T-helper 9 cell (primary cell): Measurements from ENCODE around the gene SLC7A1.

ENCODE experiments used
- DNase-seq: peaks from one replicate; pipeline ENCODE4 v3.0.0-alpha.2; 2020

Gene SLC7A1

DNA sequence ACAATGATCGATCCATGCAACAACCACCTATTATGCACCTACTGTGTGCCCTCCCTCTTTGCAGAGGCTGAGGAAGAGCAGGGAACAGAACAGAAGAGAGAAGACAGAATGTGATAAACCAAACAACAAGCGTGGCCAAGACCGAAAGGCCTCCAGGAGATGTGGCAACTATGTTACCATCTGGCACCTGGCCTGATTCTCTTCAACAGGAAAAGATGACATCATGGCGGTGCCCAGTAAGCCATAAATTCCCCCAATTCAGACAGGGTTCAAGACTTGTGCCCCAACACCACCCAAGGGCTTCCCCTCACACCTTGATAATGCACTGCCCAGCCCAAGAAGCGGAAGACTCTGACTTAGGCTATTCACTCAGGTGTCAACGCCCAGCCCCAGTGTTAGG lies 44.3 kb downstream of the SLC7A1 start:
- no peak for DNase-seq

GRCh38 chr13:29550430-29550988 lies 45.0 kb downstream of the SLC7A1 start:
- no peak for DNase-seq

GRCh38 chr13:29548722-29549121 lies 46.8 kb downstream of the SLC7A1 start:
- no peak for DNase-seq

- no peak for DNase-seq
Observed at GRCh38 chr13:29547153-29547552, 48.3 kb downstream of the SLC7A1 start.

GRCh38 chr13:29546662-29547061 lies 48.8 kb downstream of the SLC7A1 start:
- DNase-seq = no peak

- DNase-seq = no peak
Observed at GRCh38 chr13:29545988-29546387, 49.5 kb downstream of the SLC7A1 start.

GRCh38 chr13:29543230-29544215 lies 52.0 kb downstream of the SLC7A1 start:
- DNase-seq = no peak

DNA sequence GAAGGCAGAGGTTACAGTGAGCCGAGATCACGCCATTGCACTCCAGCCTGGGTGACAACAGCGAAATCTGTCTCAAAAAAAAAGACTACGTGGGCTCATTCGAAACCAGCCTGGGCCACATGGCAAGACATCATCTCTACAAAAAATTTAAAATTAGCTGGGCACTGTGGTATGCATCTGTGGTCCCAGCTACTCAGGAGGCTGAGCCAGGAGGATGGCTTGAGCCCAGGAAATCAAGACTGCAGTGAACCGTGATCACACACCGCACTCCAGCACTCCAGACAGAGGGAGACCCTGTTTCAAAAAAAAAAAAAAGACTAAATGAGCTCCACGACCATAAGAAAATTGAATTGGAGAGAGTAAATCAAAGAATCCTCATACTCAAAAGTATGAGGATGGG lies 53.1 kb downstream of the SLC7A1 start:
- no peak for DNase-seq

DNA sequence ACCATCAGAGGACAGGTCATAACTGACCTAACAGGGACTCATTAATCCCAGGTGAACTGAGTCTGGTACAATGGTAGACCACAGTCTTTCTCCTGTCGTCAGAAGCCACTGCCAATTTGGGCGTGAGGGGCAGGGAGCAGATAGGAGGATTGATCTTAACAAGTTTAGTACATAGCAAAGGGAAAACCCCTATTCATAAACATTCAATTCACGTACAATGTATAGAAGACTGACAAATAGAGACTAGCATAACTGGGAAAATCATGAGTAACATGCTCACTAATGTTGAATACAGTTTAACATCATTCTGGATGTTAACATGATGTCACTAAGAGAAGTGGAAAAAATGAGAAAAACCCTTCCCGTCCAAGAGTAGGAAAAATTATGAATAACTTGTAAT lies 54.1 kb downstream of the SLC7A1 start:
- DNase-seq = no peak

DNA sequence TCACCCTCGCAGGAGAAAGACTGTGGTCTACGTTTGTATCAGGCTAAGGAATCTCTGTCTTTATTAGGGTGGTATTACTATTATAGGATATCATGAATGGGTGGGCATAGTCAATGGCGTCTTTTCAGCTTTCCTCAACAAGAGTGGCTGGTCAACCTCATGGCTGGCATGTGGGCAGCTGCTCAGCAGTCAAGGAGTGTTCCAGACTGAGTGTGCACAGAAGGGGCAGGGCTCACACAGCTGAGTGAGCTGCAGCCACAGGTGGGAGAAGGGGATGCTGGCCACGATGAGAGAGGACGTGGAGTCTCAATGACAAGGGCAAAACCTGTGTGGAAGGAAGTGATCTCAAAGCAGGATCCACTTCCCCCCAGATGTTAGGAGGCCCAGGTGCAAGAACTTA lies 54.7 kb downstream of the SLC7A1 start:
- DNase-seq = no peak

- DNase-seq = no peak
Observed at GRCh38 chr13:29540334-29540733, 55.2 kb downstream of the SLC7A1 start.

DNA sequence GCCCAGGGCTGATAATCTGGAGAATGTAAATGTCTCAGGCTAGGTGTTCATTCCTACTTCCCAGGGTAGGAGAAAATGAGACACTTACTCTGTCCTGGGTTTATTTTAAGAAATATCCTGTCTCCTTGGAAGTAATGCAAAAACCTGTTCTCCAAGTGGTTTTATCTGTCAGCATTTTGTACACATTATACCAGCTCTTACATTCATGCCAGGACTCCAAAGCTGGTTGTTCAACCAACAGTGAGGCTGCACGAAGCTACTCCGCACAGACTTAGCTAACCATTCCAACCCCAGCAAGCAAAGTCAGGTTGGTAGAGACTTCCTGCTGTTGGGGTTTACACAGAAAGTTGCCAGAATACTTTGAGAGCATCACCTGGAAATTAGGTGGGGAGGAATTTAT lies 55.6 kb downstream of the SLC7A1 start:
- DNase-seq = no peak

DNA sequence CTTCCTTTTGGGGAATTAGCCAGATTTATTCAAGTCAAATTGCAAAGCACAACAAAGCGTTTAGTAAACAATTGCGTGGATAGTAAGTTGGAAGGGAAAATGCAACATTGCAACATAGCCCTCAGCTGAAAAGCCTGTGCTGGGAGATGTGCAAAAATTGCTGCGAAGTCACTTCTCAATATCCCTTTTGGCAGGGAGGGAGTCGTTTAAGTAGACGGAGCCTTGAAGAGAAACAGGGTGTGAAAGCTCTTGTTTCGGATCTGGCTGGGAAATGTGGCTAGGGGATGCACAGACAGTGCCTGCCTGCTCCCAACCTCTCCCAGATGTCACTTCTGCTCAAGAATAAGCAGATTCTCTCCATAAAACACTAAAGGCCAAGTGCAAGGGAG lies 56.8 kb downstream of the SLC7A1 start:
- DNase-seq = no peak

- no peak for DNase-seq
Observed at GRCh38 chr13:29537736-29538651, 57.5 kb downstream of the SLC7A1 start.

- DNase-seq = no peak
Observed at GRCh38 chr13:29536853-29537252, 58.6 kb downstream of the SLC7A1 start.

DNA sequence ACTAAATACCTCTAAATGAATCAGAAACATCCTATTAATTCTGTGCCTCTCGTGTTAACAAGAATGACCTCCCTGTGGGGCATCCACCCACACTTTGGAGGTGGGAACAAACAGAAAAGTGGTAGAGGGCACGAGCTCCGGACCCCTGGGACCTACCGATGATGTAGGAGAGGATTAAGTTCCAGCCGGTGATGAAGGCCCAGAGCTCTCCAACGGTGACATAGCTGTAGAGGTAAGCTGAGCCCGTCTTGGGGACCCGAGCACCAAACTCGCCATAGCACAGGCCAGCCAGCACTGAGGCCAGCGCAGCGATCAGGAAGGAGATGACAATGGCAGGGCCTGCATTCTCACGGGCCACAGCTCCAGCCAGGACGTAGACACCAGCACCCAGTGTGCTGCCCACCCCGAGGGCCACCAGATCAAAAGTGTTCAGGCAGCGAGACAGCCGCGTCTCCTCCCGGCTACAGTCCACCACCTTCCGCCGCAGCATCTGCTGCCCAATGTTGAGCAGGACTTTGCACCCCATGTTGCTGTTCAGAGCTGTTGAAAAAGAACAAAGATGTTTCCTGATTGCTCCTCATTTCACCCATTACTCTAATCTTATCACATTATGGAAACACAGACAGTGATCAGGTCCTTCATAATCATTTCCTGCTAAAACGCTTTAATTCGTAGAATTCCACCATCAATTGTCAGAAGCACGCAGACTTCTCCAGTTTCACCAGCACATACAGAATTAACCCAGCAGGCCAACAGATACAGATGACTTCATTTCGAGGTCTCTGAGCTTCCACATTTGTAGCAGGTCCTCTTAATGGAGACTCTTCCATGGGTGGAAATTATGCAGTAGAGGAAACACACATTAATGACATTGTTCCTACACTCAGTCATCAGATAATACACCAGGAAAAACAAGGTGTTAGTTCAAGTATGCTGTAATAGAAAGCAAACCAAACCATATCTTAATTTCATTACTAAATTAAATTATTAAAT lies 59.5 kb downstream of the SLC7A1 start:
- no peak for DNase-seq

- DNase-seq = no peak
Observed at GRCh38 chr13:29534083-29534482, 61.4 kb downstream of the SLC7A1 start.

GRCh38 chr13:29532821-29533220 lies 62.7 kb downstream of the SLC7A1 start:
- DNase-seq = no peak

DNA sequence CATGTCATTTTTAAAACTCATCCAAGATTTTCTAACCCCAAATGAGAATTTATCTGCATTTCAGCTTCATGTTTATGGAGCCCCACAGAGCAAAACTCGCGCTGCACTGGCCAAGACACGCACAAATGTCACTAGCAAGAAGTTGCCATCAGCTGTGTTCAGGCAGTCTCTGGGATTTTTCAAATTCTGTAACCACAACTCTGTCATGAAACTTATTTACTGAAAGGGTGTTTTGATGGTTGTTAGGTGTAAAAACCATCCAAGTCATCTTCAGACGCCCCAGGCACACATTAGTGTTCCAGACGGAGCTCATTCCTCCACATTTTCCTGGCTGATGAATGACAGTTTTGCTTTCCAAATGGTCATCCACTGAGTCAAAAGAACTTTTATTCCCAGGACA lies 63.4 kb downstream of the SLC7A1 start:
- DNase-seq = no peak

- DNase-seq = no peak
Observed at GRCh38 chr13:29530901-29531300, 64.6 kb downstream of the SLC7A1 start.

- no peak for DNase-seq
Observed at GRCh38 chr13:29529754-29530153, 65.7 kb downstream of the SLC7A1 start.

- no peak for DNase-seq
Observed at GRCh38 chr13:29527916-29528315, 67.6 kb downstream of the SLC7A1 start.
